GM18858 (cell line): ENCODE data around the gene SEMA6B.

Source experiments
- ATAC-seq: cut with Tn5 transposase; IDR thresholded peaks from one replicate; pipeline ENCODE4 v1.9.1; 2021; ENCODE audit not compliant: unreplicated experiment

SEMA6B gene

DNA sequence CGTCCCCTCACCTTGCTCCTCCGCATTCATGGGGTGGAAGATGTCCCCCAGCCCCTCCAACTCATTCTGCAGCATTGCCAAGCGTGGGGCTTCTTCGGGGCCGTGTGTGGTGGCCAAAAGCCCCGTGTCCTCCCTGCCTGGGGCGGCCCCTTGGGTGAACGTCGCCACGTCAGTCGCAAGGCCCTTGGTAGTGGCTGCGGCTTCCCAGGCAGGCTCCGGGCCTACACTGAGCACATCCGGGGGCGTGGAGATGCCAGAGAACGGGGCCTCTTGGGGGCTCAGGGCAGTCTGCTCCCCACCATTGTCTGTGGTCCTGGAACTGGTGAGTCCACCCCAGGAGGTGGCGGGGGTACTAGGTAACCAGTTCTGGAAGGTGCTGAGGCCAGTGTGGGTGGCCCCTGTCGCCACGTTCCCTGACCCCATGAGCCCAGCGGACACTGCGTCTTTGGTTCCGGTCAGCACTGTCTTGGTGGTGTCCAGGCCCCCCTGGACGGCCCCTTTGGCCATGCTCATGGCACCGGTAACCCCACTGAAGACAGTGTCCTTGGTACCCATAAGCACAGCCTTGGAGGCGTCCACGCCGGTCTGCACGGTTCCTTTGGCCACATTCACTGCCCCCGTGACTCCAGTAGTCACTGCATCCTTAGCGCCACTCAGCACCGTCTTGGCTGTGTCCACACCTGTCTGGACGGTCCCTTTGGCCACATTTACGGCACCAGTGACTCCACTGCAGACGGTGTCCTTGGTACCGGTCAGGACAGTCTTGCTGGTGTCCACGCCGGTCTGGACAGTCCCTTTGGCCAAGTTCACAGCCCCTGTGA, 48.8 kb downstream of the SEMA6B start:
- no peak for ATAC-seq

DNA sequence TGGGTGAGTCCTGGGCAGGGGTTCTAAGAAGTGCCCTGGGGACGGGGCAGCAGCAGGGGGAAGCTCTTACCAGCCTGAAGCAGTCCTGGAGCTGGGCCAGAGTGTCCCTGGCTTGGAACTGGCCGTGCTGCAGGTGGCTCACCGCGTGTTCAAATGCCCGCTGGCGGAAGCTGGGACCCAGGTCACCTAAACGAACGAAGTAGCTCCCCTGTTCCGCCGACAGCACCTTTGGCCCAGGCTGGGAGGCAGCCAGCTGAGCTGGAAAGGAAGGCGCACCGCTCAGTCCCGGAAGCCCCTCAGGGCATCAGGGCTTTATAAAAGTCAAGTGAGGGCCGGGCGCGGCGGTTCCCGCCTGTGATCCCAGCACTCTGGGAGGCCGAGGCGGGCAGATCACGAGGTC, 50.8 kb downstream of the SEMA6B start:
- no peak for ATAC-seq

DNA sequence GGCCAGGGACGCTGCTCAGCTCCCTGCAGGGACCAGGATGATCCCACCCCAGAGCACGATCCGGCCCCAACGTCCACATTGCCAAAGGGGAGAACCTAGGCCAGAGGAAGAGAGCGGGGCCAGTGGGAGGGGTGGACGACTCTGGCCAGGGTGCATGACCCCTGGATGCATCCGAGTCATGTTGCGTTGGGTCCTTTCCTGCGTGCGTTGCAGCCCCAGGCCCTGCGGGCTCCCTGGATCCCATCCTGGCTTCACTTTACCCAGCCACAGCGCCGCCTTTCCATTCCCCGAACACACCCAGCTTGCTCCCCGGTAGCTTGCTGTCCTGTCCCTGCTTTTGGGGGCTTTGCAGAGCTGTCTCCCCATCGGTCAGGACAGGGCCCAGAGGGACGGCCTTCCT, 51.7 kb downstream of the SEMA6B start:
- no peak for ATAC-seq

DNA sequence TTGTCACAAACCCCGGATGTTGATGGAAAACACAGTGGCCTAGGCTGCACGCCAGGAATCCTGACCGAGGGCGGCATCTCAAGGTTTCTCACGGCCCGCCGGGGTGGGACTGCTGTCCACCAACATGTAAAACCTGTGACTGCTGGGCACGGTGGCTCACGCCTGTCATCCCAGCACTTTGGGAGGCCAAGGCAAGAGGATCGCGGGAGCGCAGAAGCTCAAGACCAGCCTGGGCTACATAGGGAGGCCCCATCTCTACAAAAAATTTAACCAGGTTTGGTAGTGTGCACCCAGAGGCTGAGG, 52.4 kb downstream of the SEMA6B start:
- no peak for ATAC-seq

DNA sequence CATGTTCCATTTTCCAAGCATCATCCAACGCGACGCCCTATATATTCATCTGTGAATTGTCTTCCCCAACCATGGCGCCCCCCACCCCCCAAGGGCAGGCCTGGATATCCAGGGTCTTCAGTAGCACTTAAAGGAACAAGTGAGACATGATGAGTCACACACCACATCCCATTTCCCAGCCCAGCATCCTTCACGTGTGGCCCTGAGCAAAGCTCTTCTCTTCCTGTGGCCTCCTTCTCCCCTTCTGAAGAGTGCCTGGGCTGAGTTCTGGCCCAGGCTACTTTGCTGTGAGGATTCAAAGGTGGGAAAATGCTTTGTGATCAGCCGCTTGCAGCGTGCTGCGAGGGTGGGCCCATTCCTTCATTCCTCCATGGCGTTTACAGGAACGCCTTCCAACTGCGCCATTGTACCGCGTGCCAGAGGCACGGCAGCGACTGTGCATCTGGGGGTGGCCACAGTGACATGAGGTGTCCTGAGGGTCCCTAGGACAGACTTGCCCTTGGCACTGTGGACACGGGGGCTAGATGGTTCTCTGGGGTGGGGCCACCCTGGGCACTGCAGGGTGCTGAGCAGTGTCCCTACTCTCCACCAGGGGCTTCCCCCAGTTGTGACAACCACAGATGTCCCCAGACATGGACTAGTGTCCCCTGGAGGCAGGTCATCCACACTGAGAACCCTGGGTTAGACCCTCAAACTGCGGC, 52.9 kb downstream of the SEMA6B start:
- no peak for ATAC-seq

DNA sequence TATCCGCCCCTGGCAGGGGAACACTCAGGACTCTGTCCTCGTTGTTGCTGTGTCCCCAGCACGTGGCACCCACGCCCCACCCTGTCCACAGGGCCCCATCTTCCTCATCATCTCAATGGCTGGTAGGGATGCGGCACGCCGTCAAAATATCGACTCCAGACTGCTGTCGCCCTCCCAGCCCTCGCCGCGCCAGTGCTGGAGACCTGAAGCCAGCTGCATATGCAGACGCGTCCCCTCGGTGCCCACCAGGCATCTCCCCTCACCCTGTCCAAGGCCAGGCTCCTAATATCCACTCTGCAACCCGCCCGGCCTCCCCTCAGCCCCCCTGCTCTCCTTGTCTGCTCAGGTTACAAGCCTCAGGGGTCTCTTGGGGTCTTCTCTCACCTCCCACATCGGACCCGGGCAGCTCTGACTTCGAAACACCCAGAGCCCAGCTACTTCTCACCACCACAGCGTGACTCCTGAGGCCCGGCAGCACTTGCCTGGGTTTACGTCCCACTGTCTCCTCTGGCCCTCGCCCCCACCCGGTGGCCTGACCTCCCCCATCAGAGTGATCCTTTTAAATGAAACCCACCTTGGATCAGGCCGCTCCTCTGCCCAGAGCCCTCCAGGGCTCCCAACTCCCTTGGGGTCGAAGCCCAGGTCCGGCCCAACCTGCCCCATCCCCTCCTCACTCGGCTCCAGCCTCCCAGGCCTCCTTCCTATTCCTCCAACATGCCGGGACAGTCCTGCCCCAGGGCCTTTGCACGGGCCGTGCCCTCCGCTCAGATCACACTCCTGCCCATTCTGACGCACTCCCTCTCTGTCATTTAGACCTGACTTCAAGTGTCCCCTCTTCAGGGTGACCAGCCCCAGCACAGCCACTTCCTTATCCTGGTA, 53.7 kb downstream of the SEMA6B start:
- no peak for ATAC-seq

DNA sequence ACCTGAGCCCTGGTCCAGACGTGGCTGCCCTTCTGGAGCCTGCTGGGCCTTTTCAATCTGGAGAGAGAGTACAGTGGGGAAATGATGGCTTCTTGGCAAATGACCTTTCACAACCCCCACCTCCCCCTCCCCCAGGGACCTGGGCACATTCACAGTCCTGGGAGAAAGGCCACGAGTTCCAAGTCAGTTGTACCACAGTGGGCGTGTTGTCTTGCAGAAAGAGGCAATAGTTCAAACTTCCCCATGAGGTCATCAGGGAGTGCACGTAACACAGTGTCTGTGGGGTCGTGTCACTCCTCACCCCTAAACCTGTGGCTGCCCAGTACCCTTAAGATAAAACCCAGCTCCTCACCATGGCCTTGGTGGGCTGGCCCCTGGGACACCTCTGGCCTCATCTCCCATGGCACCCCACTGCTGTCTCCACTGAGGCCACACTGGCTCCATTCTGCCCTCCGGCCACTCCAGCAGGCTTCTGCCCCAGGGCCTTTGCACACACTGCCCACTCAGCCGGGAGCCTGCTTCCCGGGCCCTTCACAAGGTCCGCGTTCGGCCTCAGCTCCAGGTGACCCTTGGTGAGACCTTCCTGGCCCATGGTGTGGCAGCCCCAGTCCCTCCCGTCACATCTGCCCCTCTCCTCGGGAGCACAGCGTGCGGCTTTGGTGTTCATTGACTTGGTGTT, 54.5 kb downstream of the SEMA6B start:
- ATAC-seq: no peak

DNA sequence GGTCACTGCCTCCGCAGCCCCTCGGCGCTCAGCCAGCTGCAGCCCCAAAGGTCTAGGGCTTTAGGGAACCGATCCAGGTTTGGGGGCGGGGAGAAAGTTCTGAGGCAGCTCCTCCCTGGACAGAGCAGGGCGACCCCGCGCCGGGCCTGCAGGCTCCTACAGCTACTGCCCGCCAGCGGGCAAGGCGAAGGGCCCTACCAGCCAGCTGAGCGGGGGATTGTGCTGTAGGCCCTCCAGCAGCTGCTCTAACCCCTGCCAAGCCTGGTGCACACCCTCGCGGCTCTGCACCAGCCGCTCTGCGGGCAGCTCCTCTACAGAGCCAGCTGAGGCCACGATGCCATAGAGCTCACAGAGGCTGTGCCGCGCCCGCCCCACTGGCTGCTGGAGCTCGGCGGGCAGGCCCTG, 55.2 kb downstream of the SEMA6B start:
- no peak for ATAC-seq

DNA sequence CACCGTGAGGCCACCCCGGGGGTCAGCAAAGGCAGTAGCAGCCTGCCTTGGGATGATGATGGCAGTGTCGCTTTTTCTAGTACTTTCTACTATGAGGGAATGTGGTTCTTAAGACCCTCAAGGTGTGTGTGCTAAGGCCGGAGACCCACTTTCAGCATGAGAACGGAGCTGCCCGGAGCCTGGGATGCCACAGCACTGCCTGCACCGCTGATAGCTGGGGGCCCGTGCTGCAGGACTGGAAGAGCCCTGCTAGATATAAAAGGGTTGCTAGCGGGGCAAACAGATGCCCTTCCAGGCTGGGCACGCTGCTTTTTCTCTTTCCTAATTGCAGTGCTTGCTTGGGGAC, 55.7 kb downstream of the SEMA6B start:
- ATAC-seq: no peak

DNA sequence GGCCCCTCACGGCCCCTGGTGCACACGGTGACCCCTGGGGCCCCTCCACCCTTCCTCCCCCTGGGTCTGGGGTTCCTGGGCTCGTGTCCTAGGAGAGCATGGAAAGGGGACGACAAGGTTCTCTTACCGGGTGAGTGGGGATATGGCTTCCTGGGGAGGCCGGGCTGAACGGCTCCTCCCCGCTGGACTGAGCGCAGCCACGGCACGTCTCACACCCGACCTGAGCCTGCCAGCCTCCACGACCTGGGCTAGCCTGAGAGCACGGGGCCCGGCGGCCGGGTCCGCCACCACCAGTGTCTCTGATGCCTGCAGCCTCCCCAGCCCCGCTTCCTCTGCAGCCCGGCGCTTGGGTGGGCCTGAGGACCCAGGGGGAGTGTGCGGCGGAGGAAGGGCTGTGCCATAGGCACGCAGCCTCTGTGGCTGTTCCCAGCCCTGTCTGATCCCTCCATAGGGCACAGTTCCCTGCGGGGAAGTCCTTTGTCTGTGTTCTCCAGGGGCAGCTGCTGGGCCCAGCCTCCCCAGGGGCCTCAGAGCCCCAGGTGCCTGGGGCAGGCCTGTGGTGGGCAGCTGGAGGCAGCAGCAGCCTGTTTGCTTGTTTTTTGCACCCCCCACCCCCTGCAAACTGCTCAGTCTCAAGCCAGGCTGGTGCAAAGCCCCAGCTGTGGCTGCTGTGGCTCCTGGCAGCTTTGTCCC, 56.2 kb downstream of the SEMA6B start:
- no peak for ATAC-seq

DNA sequence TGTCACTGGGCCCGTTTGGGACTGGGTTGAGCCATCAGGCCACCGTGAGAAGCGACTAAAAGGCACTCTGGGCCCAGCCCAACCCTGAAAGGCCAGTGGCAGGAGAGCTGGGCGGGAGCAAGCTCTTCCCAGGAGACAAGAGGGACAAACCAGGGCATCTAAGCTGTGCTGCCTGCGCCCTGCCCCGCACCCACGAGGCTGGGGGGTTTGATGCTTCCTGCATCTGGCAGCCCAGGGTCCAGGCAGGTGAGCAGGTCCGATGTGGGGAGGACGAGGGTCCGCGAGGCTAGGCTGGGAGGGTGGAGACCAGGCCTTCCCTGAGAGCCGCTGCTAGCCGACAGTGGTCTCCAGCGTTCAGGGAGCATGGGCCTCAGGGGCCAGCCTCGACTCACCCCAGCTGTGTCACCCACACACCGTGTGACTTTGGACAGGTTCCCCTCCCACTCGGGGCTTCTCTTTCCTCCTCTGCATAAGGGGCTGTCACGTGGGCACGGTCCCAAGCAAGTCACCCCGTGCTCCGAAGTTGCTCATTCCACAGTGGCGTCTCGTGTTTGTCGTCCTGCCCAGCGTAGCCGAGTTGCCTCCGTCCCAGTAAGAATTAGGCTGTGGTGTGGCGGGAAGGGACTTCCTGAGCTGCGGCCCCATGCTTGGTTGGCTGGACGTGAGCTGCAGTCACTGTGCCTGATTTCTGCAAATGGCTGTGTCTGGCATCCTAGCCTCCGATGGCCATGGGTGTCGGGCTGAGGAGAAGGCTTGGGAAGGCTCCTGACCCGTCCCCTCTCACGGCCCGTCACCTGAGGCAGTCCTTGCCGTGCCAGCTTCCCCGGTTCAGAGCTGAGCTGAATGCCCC, 57.0 kb downstream of the SEMA6B start:
- ATAC-seq: no peak

DNA sequence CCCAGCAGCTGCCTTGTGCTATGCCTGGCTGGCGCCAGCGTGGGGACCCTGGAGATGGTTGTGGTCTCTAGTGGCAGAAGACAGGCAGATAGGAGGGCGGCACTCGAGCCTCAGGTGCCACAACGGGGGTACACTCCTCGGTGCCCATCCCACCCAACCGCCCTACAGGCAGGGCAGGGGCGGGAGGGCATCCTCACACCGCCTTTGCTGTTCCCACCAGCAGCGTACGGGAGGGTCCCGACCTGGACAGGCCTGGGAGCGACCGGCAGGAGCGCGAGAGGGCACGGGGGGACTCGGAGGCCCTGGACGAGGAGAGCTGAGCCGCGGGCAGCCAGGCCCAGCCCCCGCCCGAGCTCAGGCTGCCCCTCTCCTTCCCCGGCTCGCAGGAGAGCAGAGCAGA, 57.8 kb downstream of the SEMA6B start:
- no peak for ATAC-seq

DNA sequence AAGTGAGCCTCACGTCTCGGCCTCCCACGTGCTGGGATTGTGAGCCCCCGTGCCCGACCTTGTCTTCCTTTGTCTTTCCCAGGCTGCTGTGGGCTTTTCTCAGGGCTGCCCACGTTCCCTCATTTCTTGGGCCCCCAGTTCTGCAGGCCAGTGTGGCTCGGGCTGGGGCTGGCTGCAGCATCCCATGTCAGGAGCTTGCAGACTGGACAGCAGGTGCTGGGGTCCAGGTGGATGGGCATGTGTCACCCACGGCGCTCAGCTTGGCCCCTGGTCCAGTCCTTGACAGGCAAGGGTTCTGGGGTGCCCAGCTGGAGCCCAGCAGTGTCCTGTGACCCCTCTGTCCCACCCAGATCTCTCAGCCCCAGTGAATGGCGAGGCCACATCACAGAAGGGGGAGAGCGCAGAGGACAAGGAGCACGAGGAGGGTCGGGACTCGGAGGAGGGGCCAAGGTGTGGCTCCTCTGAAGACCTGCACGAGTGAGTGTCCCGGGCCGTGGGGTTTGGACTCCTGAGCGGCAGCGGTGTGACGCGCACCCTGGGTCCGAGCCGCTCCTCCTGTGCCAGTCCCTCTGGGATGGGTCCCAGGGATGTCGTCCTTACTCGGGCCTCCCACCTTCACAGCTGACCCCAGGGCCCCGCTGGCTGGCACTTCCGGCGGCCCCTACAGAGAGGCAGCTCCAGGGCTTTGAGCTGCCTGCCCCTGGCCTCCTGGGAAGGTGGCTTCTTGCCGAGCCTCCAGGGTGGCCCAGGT, 58.5 kb downstream of the SEMA6B start:
- no peak for ATAC-seq

DNA sequence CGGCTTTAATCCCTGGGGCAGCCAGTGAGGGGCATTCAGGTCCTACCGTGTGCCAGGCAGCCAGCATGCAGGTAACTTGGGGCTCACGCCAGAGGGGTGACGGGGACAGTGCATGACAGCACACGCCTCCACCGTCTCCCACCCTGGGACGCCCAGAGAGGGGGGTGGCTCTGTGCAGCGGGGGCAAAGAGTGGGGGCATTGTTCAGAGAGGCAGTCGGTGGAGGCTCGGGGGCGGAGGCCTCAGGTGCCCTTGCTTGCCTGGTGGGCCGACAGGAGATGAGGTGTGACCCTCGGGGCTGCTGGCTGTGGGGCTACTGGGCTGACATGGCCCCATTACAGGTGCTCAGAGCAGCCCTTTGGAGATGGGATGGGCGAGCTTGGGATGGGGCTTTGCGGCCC, 59.6 kb downstream of the SEMA6B start:
- ATAC-seq: no peak

DNA sequence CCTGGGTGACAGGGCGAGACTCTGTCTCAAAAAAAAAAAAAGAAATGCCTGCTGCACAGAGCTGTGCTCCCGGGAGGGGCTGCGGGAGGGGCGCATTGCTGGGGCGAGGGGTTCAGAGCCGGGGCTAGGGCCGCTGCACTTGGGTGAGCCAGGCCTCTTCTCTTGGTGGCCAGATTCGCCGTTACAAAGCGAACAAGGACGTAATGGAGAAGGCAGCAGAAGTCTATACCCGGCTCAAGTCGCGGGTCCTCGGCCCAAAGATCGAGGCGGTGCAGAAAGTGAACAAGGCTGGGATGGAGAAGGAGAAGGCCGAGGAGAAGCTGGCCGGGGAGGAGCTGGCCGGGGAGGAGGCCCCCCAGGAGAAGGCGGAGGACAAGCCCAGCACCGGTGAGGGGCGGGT, 60.2 kb downstream of the SEMA6B start:
- ATAC-seq: no peak

DNA sequence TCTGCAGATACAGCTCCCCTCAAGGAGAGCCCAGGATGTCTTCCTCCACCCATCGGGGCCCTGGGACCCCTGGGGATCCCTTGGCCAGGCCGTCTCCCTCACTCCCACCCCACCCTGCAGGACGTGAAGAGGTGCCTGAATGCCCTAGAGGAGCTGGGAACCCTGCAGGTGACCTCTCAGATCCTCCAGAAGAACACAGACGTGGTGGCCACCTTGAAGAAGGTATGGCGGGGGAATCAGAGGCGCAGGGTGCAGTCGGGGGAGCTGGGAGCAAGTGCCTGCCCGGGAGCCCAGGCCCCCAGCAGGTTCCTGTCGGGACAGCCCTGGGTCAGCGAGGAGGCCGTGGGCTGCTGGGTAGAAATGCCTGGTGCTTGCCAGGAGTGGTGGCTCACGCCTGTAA, 60.8 kb downstream of the SEMA6B start:
- no peak for ATAC-seq

DNA sequence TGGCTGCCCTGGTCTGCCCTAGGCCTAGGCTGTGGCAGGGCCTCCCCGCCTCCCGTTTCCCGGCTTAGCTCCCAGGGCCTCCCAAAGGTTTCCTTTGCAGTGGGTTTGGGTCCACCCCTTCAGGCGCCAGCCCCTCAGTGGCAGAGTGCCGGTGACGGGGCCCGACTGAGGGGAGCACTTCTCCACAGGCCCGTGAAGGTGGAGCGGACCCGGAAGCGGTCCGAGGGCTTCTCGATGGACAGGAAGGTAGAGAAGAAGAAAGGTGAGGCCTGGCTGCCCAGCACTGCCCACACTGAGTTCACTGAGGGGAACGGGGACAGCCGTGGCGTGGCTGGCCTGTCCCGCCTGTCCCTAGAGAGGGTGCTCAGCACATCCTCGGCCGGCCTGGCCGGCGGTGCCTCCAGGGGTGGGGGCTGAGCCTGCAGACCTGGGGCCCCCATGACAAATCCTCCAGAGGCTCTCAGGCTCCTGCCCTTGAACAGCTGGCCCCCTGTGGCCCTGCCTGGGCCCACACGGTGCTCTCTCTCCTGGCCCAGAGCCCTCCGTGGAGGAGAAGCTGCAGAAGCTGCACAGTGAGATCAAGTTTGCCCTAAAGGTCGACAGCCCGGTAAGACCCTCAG, 61.6 kb downstream of the SEMA6B start:
- ATAC-seq: no peak

DNA sequence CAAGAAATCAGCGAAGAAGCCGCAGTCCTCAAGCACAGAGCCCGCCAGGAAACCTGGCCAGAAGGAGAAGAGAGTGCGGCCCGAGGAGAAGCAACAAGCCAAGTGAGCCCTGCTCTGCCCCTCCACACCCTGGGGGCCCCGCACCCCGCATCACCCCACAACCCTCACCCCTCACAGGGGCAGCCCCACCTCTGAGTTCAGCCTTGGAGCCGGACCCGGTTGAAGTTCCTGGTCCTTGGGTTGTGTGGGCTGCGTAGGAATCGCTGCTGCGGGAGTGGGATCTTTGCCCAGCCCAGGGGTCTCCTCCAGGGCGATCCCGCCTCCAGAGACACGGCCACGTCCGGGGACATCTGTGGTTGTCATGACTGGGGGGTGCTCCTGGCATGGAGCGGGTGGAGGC, 63.2 kb downstream of the SEMA6B start:
- no peak for ATAC-seq

DNA sequence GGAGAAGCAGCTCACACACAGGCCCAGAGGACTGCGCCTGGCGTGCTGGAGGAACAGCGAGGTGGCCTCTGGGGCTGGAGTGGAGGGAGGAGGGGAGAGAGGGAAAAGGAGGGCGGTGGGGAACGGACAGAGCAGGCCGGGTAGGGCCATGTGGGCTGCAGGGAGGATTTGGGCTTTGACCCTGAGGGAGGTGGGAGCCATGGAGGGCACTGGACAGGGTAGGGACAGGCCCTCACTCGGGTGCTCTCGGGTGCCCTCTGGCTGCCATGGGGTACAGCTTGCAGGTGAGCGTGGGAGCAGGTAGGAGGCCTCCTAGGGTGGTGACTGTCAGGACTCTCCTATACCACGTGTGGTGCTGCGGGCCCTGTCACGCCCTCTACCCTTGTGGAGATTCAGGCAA, 64.0 kb downstream of the SEMA6B start:
- no peak for ATAC-seq
